Measurements from ENCODE around the gene NUP210L.

- no peak for TF ChIP-seq POLR2A (IDR thresholded peaks at IDR 0.05)
- no peak for TF ChIP-seq CTCF (IDR thresholded peaks at IDR 0.05)
- no peak for TF ChIP-seq EP300 (IDR thresholded peaks at IDR 0.05)
Measured at GRCh38 chr1:154192476-154192875, 37.6 kb upstream of the NUP210L start.
